Measurements from ENCODE around the gene CHST8. TPM values are rescaled to one million over a fixed set of nuclear protein-coding genes. Genes with fewer than 3 reads are reported as not detected.

CHST8 gene
- total RNA-seq, 4 donors from 2014 or later, result not detected

DNA sequence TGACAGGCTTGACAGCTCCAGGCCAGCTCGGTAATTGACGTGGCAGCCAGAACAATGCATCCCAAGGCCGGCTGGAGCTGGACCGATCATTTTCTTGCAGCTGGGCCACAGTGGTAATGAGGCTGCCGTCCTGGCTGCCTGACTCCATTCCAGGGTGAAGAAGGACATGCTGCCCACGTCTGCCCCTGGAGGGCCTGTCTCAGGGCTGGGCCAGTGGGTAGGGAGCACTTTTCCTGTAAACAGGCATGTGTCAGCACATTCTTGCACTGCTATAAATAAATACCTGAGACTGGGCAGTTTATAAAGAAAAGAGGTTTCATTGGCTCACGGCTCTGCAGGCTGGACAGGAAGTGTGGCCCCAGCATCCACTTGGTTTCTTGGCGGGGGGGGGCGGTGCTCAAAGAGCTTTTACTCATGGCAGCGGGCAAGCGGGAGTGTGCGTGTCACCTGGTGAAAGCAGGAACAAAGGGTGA, 136.8 kb downstream of the CHST8 start:
- intact Hi-C loops (cut with DNase I; ENCODE audit: low total_unique reads) (no loop called here), in situ Hi-C loops (cut with MboI; ENCODE audit: low pct_ligation_motif_present in 1 of 4, low pct_unique_long_range_greater_than_20kb in 1 of 4, low sequenced_read_pairs in 3 of 4) (loop anchor here in 2 of 4 donors (25.0 kb wide), 3 partner anchors 321 to 521 kb away; partner anchors contain the start of gene SLC7A10 (in 1 of the 2))
- Histone ChIP-seq H3K9me3 (no peaks in the 10 kb centered on the region), H3K27me3 (no peaks in the 10 kb centered on the region), H3K4me3 (no peak overlapping the region), H3K36me3 (no peaks in the 10 kb centered on the region), H3K4me1 (no peaks in the 10 kb centered on the region), H3K27ac (no peak overlapping the region)
- 34% methylated on average over 9 of the region's 12 CpGs; no CpG with 5 or more reads in 1 of the 2 donors for WGBS, 2 donors (ENCODE audit: low coverage in 1 of 2)
- no peak for DNase-seq
- TF ChIP-seq EP300 (IDR thresholded peaks at IDR 0.05; ENCODE audit: low read depth) (no peak), POLR2AphosphoS5 (IDR thresholded peaks at IDR 0.05) (no peak), POLR2A (IDR thresholded peaks at IDR 0.05) (no peak)
- TF ChIP-seq, protein P1, sequence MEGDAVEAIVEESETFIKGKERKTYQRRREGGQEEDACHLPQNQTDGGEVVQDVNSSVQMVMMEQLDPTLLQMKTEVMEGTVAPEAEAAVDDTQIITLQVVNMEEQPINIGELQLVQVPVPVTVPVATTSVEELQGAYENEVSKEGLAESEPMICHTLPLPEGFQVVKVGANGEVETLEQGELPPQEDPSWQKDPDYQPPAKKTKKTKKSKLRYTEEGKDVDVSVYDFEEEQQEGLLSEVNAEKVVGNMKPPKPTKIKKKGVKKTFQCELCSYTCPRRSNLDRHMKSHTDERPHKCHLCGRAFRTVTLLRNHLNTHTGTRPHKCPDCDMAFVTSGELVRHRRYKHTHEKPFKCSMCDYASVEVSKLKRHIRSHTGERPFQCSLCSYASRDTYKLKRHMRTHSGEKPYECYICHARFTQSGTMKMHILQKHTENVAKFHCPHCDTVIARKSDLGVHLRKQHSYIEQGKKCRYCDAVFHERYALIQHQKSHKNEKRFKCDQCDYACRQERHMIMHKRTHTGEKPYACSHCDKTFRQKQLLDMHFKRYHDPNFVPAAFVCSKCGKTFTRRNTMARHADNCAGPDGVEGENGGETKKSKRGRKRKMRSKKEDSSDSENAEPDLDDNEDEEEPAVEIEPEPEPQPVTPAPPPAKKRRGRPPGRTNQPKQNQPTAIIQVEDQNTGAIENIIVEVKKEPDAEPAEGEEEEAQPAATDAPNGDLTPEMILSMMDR (IDR thresholded peaks at IDR 0.05), result no peak

DNA sequence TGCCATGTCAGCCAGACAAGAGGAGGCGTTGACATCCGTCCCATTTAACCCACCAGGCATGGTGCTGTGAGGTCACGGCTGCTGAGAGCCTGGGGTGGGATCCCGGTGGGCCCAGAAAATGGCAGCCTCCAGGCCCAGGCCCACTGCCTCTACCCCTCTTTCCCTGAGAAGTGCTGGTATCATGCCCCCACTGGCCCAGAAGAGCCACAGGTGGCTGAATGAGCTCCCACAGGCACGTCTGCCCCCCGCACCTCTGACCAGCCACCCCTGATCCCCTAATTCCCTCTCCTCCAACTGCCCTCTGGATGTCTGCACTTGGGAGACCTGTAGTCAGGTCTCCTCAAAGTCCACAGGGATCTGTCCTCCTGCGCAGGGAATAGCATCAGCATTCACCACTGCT, 137.6 kb downstream of the CHST8 start:
- Histone ChIP-seq H3K4me3 (no peak overlapping the region), H3K4me1 (no peaks in the 10 kb centered on the region), H3K27ac (no peak overlapping the region), H3K36me3 (no peaks in the 10 kb centered on the region), H3K27me3 (no peaks in the 10 kb centered on the region), H3K9me3 (no peaks in the 10 kb centered on the region)
- DNase-seq, result no peak
- intact Hi-C loops (cut with DNase I; ENCODE audit: low total_unique reads) (no loop called here), in situ Hi-C loops (cut with MboI; ENCODE audit: low pct_ligation_motif_present in 1 of 4, low pct_unique_long_range_greater_than_20kb in 1 of 4, low sequenced_read_pairs in 3 of 4) (loop anchor here in 2 of 4 donors (25.0 kb wide), 3 partner anchors 322 to 522 kb away; partner anchors contain the start of gene SLC7A10 (in 1 of the 2))
- 86% methylated on average over 7 of the region's 7 CpGs; no CpG with 5 or more reads in 1 of the 2 donors for WGBS, 2 donors (ENCODE audit: low coverage in 1 of 2)
- TF ChIP-seq POLR2A (IDR thresholded peaks at IDR 0.05) (no peak), POLR2AphosphoS5 (IDR thresholded peaks at IDR 0.05) (no peak), EP300 (IDR thresholded peaks at IDR 0.05; ENCODE audit: low read depth) (no peak)
- TF ChIP-seq, protein P1 (IDR thresholded peaks at IDR 0.05), result no peak

DNA sequence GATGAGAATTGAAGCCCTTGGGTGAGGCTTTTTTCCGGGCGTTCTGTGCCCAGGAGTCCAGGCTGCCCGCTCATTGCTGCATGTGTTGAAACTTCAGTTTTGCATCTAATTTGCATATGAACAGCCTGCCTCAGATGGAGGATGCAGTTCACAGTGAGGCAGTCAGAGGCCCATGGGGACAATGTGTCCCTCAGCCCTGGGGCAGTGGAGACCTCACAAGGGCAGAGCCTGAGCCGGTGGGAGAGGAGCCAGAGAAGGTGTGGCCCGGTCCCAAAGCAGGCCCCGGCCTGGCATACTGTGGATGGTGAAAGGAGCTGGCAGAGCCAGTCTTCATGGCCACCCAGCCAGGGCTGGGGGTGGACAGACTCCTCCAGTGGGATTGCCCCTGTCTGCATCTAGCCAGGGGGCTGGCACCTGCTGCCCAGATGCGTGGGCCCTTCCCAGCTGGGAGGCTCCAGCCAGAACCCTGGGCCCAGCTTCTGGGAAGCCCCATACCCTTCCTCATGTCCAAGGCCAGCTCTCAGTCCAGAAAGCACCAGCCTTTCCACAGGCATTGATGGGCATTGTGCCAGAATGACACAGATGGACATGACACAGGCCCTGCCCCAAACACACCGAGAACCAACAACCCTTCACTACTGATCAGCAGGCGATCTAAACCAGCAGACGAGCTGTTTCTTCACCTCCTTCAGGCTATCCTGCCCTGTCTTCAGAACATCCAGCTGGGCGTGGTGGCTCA, 142.0 kb downstream of the CHST8 start:
- 70% methylated on average over 11 of the region's 11 CpGs; no CpG with 5 or more reads in 1 of the 2 donors for WGBS, 2 donors (ENCODE audit: low coverage in 1 of 2)
- DNase-seq, result no peak
- in situ Hi-C loops (cut with MboI; ENCODE audit: low pct_ligation_motif_present in 1 of 4, low pct_unique_long_range_greater_than_20kb in 1 of 4, low sequenced_read_pairs in 3 of 4), result loop anchor here in 3 of 4 donors (10.0 to 25.0 kb wide), 4 partner anchors 327 to 529 kb away; partner anchors contain the start of gene SLC7A10 (in 1 of the 3)

DNA sequence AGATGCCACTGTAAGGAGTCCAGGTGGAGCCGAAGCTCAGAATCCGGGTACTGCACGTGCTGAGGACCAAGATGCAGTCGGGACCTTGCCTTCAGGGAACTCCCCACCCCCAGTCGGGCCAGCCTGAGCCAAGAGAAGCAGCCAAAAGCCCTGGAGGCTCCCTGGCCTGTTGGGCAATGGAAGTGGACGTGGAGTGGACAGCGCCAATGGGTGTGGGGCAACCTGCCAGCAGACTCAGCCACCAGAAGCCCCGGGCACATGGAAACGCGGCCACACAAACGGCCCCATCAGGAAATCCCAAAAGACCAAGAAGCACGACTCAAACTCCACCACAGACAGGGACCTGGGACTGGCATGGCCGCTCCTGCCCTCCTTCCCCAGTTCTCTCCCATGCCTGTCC, 144.9 kb downstream of the CHST8 start:
- intact Hi-C loops (cut with DNase I; ENCODE audit: low total_unique reads) (loop anchor here (5.0 kb wide), 1 partner anchor 334 kb away; no protein-coding TSS in a partner anchor), in situ Hi-C loops (cut with MboI; ENCODE audit: low pct_ligation_motif_present in 1 of 4, low pct_unique_long_range_greater_than_20kb in 1 of 4, low sequenced_read_pairs in 3 of 4) (loop anchor here in 3 of 4 donors (10.0 to 25.0 kb wide), 4 partner anchors 329 to 532 kb away; partner anchors contain the start of gene SLC7A10 (in 1 of the 3))
- Histone ChIP-seq H3K27me3 (peaks cover 8% of the 10 kb centered on the region), H3K9me3 (no peaks in the 10 kb centered on the region), H3K4me3 (no peak overlapping the region), H3K4me1 (no peaks in the 10 kb centered on the region), H3K36me3 (no peaks in the 10 kb centered on the region), H3K27ac (no peak overlapping the region)
- TF ChIP-seq POLR2AphosphoS5 (IDR thresholded peaks at IDR 0.05), result no peak
- no peak for TF ChIP-seq POLR2A (IDR thresholded peaks at IDR 0.05)
- TF ChIP-seq, protein P1 (IDR thresholded peaks at IDR 0.05), result no peak
- no peak for TF ChIP-seq EP300 (IDR thresholded peaks at IDR 0.05; ENCODE audit: low read depth)
- no peak for DNase-seq
- WGBS, 2 donors (ENCODE audit: low coverage in 1 of 2), result 70% methylated on average over 9 of the region's 13 CpGs; no CpG with 5 or more reads in 1 of the 2 donors

More for the DNA sequence above, 142.0 kb downstream of the CHST8 start:
- H3K9me3 ChIP-seq, result no peaks in the 10 kb centered on the region
- TF ChIP-seq EP300 (IDR thresholded peaks at IDR 0.05; ENCODE audit: low read depth), result no peak
- no peak for TF ChIP-seq POLR2AphosphoS5 (IDR thresholded peaks at IDR 0.05)
- TF ChIP-seq POLR2A (IDR thresholded peaks at IDR 0.05), result no peak
- TF ChIP-seq, protein P1 (IDR thresholded peaks at IDR 0.05), result no peak
- no peaks in the 10 kb centered on the region for H3K36me3 ChIP-seq
- peaks cover 8% of the 10 kb centered on the region for H3K27me3 ChIP-seq
- H3K27ac ChIP-seq, result no peak overlapping the region
- intact Hi-C loops (cut with DNase I; ENCODE audit: low total_unique reads), result no loop called here
- H3K4me1 ChIP-seq, result no peaks in the 10 kb centered on the region
- no peak overlapping the region for H3K4me3 ChIP-seq
